ENCODE measurements around the gene PSG6.
"Not testable (repeated sequence)": the region's sequence is repeated elsewhere in the genome, so short reads cannot be mapped to it uniquely, and the experiment has no call there.

- not testable (repeated sequence) for TF ChIP-seq POLR2A (IDR thresholded peaks at IDR 0.05; ENCODE audit: low read depth, low read length); POLR2AphosphoS5 (IDR thresholded peaks at IDR 0.05; ENCODE audit: low read depth, low read length); TAF1 (IDR thresholded peaks at IDR 0.05; ENCODE audit: borderline replicate concordance, low read depth, low read length)
Measured at GRCh38 chr19:42952126-42952525, 34.4 kb upstream of the PSG6 start.
